BLaER1 (cell line): ENCODE results near the gene TJP3.

Experiments
- H3K27ac ChIP-seq: shearing (Covaris generic); formaldehyde crosslinking; 2 replicates; pipeline ENCODE4 v1.8.1; 2022
- H3K27me3 ChIP-seq: shearing (Covaris generic); formaldehyde crosslinking; 2 replicates; pipeline ENCODE4 v1.8.1; 2022
- H3K36me3 ChIP-seq: shearing (Covaris generic); formaldehyde crosslinking; 2 replicates; pipeline ENCODE4 v1.8.1; 2022
- H3K4me1 ChIP-seq: shearing (Covaris generic); formaldehyde crosslinking; 2 replicates; pipeline ENCODE4 v1.8.1; 2022
- H3K4me2 ChIP-seq: shearing (Covaris generic); formaldehyde crosslinking; 2 replicates; pipeline ENCODE4 v1.8.1; 2022
- H3K4me3 ChIP-seq: shearing (Covaris generic); formaldehyde crosslinking; 2 replicates; pipeline ENCODE4 v1.8.1; 2022
- H3K9ac ChIP-seq: shearing (Covaris generic); formaldehyde crosslinking; 2 replicates; pipeline ENCODE4 v1.8.1; 2022
- H3K9me3 ChIP-seq: shearing (Covaris generic); formaldehyde crosslinking; 2 replicates; pipeline ENCODE4 v1.8.1; 2022
- H4K20me1 ChIP-seq: shearing (Covaris generic); formaldehyde crosslinking; 2 replicates; pipeline ENCODE4 v1.8.1; 2022
- Cebpa-rat ChIP-seq: shearing (Covaris generic); IDR thresholded peaks from 2 replicates; pipeline ENCODE4 v1.8.1; 2022

The TJP3 gene

DNA sequence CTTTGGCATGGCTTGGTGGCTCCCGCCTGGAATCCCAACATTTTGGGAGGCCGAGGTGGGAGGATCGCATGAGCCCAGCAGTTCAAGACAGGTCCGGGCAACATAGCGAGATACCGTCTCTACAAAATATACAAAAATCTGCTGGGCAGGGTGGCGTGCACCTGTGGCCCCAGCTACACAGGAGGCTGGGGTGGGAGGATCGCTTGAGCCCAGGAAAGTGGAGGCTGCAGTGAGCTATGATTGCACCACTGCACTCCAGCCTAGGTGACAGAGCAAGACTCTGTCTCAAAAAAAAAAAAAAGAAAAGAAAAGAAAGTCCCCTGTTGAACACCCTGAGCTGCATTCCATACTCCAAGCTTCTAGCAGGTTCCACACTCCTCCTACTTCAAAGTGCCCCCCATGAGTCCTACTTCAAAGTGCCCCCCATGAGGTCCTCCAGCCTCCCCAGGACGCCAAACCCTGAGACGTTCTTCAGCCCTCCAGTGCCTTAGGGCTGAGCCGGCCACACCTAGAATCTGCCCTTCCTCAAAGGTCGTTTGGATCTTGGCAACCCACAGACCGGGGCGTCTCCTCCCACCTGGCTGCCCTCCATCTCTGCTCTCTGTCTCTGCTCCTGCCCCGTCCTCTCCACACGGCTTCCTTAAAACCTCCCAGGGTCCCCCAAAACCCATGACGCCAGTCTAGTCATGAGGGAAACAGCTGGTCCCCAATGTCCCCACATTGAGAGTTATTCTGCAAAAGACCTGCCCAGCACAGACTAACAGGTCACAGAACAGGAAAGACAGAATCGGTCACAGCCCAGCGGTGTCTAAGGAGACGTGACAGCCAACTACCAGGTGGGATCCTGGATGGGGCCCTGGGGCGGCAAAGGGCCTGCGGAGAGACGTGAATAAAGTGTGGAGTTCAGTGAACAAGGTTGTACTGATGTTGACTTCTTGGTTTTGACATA is 4.8 kb downstream of the TJP3 start:
- Histone ChIP-seq H3K4me3 (no peak overlapping the region), H3K27me3 (no peaks in the 10 kb centered on the region), H3K27ac (no peak overlapping the region), H3K4me2 (peak overlapping the region; percentile 36), H4K20me1 (no peaks in the 10 kb centered on the region), H3K4me1 (peaks cover 13% of the 10 kb centered on the region), H3K36me3 (no peaks in the 10 kb centered on the region), H3K9me3 (no peaks in the 10 kb centered on the region), H3K9ac (no peak overlapping the region)
- TF ChIP-seq Cebpa-rat, result no peak

DNA sequence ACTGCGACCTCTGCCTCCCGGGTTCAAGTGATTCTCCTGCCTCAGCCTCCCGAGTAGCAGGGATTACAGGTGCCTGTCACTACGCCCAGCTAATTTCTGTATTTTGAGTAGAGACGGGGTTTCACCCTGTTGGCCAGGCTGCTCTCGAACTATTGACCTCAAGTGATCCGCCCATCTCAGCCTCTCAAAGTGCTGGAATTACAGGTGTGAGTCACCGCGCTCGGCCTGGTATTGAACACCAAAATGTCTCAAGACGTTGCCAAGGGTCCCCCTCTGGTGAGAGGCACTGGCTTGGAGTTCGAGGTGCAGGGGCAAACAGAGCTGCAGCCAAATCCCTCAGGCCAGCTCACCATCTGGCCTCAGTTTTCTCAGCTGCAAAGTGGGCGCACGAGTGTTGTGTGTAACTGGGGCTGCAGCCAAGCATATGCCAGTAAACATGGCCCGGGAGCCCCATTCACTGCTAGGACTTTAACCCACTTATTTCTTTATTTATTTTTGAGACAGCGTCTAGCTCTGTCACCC is 8.0 kb downstream of the TJP3 start:
- Histone ChIP-seq H3K27ac (no peak overlapping the region), H3K4me1 (peaks cover 20% of the 10 kb centered on the region), H3K36me3 (no peaks in the 10 kb centered on the region), H4K20me1 (no peaks in the 10 kb centered on the region), H3K27me3 (peaks cover 8% of the 10 kb centered on the region), H3K4me3 (no peak overlapping the region), H3K9me3 (no peaks in the 10 kb centered on the region), H3K9ac (no peak overlapping the region), H3K4me2 (no peak overlapping the region)
- TF ChIP-seq Cebpa-rat, result no peak

DNA sequence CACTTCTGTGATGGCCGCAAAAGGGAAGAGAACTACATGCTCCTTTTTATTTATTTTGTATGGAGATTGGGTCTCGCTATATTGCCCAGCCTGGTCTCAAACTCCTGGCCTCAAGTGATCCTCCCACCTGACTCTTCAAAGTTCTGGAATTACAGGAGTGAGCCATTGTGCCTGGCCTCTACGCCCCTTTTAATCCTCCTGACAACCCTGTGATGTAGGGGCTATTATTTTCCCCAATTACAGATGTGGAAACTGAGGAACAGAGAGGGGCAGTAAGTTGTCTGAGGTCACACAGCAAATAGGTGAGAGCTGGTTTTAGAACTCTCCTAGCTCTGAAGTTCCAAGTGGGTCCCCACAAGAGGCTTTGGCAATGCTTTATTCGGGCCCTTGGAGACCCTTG is 11.7 kb downstream of the TJP3 start:
- no peak overlapping the region for H3K27ac ChIP-seq

DNA sequence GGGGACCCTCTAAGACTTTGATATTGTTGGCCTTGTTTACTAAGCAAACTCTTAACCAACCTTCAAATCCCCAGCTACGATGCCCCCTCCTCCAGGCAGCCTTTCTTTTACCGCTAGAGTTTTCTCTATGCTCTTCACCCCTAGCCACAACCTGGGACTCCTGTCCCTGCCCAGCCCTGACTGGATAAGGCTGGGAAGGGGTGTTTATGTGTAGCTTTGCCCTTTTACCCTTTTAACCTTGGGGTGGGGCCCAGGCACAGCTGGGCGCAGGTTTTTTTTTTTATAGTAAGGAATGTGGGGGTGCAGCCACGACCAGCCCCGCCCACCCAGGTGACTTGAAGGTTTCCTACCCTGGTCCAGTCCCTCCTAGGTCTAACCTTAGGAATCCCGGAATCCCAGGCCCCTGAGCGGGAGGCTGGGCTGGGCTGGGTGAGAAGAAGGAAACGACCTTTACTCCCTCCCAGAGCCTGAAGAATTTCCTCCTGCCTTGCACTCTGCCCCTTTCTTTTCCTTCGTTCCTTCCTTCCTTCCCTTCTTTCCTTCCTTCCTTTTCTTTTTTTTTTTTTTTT is 12.2 kb downstream of the TJP3 start:
- peaks cover 35% of the 10 kb centered on the region for H3K4me1 ChIP-seq
- H3K27me3 ChIP-seq, result peaks cover 29% of the 10 kb centered on the region
- no peak overlapping the region for H3K4me2 ChIP-seq
- H3K9ac ChIP-seq, result no peak overlapping the region
- no peaks in the 10 kb centered on the region for H4K20me1 ChIP-seq
- H3K4me3 ChIP-seq, result no peak overlapping the region
- no peaks in the 10 kb centered on the region for H3K9me3 ChIP-seq
- no peaks in the 10 kb centered on the region for H3K36me3 ChIP-seq
- TF ChIP-seq Cebpa-rat, result no peak
- no peak overlapping the region for H3K27ac ChIP-seq

More for the DNA sequence above, 11.7 kb downstream of the TJP3 start:
- no peaks in the 10 kb centered on the region for H3K36me3 ChIP-seq
- TF ChIP-seq Cebpa-rat, result no peak
- H3K4me2 ChIP-seq, result no peak overlapping the region
- no peaks in the 10 kb centered on the region for H3K9me3 ChIP-seq
- no peaks in the 10 kb centered on the region for H4K20me1 ChIP-seq
- peaks cover 29% of the 10 kb centered on the region for H3K27me3 ChIP-seq
- peaks cover 30% of the 10 kb centered on the region for H3K4me1 ChIP-seq
- no peak overlapping the region for H3K4me3 ChIP-seq
- H3K9ac ChIP-seq, result no peak overlapping the region

DNA sequence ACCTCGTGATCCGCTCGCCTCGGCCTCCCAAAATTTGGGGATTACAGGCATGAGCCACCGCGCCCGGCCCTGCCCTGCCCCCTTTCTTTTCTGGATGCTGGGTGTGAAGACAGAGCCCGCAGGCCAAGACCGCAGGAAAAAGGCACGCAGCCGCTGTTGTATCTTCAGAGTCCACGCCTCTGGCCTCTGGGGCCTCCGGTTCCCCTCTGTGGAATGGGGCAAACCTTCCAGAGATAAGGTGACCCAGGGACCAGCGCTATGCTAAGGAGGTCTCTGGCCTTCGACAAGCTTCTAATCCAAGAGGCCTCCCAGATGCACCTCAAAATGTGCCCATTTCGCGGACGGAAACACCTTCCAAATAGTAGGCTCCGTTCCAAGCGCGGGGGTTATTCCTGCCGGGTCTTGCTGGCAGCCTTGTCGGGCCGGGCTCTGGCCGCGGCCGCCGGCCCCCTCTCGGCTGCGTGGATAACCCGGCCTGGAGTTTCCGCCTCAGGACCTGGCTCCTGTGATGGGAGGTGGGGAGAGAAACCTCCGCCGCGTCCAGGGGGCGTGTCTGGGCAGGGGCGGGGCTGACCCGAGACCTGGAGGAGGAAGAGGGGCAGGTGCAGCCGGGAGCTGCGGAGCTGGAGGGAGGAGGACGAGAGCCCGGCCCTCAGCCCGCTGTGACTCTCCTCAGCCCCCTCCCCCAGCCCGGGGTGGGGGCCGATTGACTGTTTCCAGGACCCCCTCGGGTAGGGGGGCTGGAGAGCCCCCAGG is 13.1 kb downstream of the TJP3 start:
- H3K4me3 ChIP-seq, result peak overlapping the region; percentile 53; the same call in 1 of the 2 replicates
- no peak overlapping the region for H3K27ac ChIP-seq
- no peak for TF ChIP-seq Cebpa-rat
- peaks cover 35% of the 10 kb centered on the region for H3K4me1 ChIP-seq
- H3K4me2 ChIP-seq, result peak overlapping the region; percentile 75
- peaks cover 29% of the 10 kb centered on the region for H3K27me3 ChIP-seq
- H3K9me3 ChIP-seq, result no peaks in the 10 kb centered on the region
- no peaks in the 10 kb centered on the region for H4K20me1 ChIP-seq
- H3K9ac ChIP-seq, result no peak overlapping the region
- H3K36me3 ChIP-seq, result no peaks in the 10 kb centered on the region

DNA sequence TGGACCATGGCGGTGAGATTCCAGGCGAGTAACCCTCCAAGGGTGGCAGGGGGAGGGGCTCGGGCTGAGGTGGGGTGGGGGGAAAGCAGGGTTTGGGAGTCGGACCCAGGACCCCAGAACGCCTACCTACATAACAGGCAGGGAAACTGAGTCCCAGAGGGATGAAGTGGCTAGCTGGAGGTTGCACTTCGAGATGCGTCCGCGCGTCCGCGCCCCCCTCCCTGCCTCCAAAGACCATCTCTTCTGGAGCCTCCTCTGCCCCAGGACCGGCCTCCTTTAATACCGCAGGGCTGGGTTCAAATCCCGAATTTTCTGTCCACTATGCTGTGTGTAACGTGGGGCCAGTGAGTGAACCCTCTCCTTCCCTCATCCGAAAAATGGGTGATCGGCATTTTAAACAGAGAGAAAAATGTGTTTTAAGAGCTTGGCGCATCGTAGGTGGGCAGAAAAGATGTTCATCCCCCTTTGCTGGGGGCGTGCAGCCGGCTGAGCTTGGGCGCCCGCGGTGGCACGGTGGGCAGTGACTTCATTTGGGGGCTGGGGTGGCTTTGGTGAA is 13.8 kb downstream of the TJP3 start:
- Histone ChIP-seq H3K4me1 (peaks cover 35% of the 10 kb centered on the region), H3K9ac (no peak overlapping the region), H3K36me3 (no peaks in the 10 kb centered on the region), H4K20me1 (no peaks in the 10 kb centered on the region), H3K27ac (no peak overlapping the region), H3K27me3 (peaks cover 29% of the 10 kb centered on the region), H3K9me3 (no peaks in the 10 kb centered on the region), H3K4me2 (peak overlapping the region; percentile 75), H3K4me3 (peak overlapping the region; percentile 53; the same call in 1 of the 2 replicates)
- TF ChIP-seq Cebpa-rat, result no peak

DNA sequence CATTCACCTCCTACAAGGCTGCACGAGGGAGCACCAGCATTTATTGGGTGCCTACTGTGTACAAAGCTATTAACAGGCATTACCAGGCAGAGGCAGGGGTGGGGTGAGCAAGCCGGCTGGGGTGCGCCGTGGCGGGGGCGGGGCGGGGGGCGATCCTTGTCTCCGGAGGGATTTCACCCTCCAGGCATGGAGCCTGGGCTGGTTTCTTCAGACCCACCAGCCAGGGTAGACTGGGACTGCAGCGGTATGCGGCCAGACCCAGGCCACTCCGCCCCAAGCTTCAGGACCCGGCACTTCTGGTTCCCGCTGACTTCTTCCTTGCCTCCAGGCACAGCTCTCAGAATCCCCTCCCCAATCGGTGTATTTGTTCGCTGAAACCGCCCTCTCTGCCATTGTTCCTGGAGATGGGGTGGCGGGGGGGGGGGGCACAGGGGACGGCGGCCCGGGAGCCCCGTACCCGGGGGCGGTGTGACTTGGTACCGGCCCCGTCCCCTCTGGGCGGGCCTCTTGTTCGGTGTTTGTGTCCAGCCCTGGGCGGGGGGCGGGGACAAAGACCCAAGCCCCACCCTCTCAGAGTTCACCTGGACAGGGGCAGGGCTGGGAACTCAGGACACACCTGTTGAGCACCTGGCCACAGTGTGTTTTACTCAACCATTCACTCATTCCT is 14.4 kb downstream of the TJP3 start:
- Histone ChIP-seq H3K9me3 (no peaks in the 10 kb centered on the region), H3K27ac (no peak overlapping the region), H3K36me3 (no peaks in the 10 kb centered on the region), H3K4me2 (peak overlapping the region; percentile 75; the same call in 1 of the 2 replicates), H3K27me3 (peaks cover 29% of the 10 kb centered on the region), H4K20me1 (no peaks in the 10 kb centered on the region), H3K4me1 (peaks cover 35% of the 10 kb centered on the region), H3K4me3 (no peak overlapping the region), H3K9ac (no peak overlapping the region)
- no peak for TF ChIP-seq Cebpa-rat

DNA sequence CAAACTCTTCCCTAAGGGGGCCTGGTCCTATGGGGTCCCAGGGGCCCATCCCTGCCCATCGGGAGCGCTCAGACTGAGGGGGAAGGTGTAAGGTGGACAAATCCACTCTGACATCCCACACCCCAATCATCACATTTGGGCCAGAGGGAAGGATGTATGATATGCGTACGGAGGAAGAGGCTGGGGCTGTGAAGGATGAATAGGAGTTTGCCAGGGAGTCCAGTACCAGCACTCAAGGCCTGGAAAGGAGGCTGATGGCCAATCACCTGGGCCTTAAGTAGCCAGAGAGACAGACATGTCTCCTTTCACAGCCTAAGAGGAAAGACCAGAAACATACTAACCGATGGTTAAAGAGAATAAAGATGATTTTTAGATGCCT is 14.9 kb downstream of the TJP3 start:
- H3K4me2 ChIP-seq, result no peak overlapping the region
- no peak overlapping the region for H3K27ac ChIP-seq
- no peak overlapping the region for H3K9ac ChIP-seq

DNA sequence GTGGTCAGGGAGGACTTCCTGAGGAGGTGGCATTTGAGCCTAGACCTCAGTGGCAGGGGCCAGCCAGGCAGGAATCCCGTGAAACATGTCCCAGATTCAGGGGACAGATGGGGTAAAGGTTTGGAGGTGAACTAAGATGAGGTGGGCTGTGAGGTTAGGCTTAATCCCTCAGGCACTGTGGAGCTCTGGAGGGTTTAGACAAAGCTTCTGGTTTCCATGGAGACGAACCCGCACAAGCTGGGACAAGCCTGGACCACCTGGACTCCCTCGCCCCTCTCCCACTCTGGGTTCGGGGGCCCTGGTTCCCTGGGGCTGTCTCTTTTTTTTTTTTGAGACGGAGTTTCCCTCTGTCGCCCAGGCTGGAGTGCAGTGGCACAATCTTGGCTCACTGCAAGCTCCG is 15.7 kb downstream of the TJP3 start:
- Histone ChIP-seq H3K4me1 (peaks cover 35% of the 10 kb centered on the region), H3K27ac (no peak overlapping the region), H4K20me1 (no peaks in the 10 kb centered on the region), H3K9ac (no peak overlapping the region), H3K36me3 (no peaks in the 10 kb centered on the region), H3K27me3 (peaks cover 29% of the 10 kb centered on the region), H3K4me2 (0 out of 2 replicates have a peak overlapping the region, but pooled peaks have one; percentile 22), H3K9me3 (no peaks in the 10 kb centered on the region), H3K4me3 (no peak overlapping the region)
- no peak for TF ChIP-seq Cebpa-rat

More for the DNA sequence above, 14.9 kb downstream of the TJP3 start:
- no peak overlapping the region for H3K4me3 ChIP-seq
- peaks cover 35% of the 10 kb centered on the region for H3K4me1 ChIP-seq
- no peaks in the 10 kb centered on the region for H3K9me3 ChIP-seq
- H4K20me1 ChIP-seq, result no peaks in the 10 kb centered on the region
- peaks cover 29% of the 10 kb centered on the region for H3K27me3 ChIP-seq
- TF ChIP-seq Cebpa-rat, result no peak
- no peaks in the 10 kb centered on the region for H3K36me3 ChIP-seq
